MCF 10A (cell line): ENCODE results near the gene FBXO7. TPM values are rescaled to one million over a fixed set of nuclear protein-coding genes. Genes with fewer than 3 reads are reported as not detected.

ENCODE experiments used
- BruUV-seq: library from RNA; stranded (reverse); fragments of 400-500 nt; replicated peaks from 2 replicates; lab custom pipeline; 2021; lab: Mats Ljungman, UMichigan
- CTCF ChIA-PET: fragments of 300-600 bp; sonication (Branson Sonifier 250); formaldehyde crosslinking; extraction: SDS; loops from one replicate; lab custom pipeline; 2021; ENCODE audit warnings: antibody characterized with exemption, inconsistent platforms; lab: Yijun Ruan, JAX
- POLR2A ChIA-PET: fragments of 300-600, 350-650 bp; sonication (Branson Sonifier 250); formaldehyde crosslinking; extraction: SDS; loops from one replicate; lab custom pipeline; 2020; ENCODE audit warnings: antibody characterized with exemption, inconsistent platforms; lab: Yijun Ruan, JAX
- DNase-seq: peaks from one replicate; pipeline ENCODE4 v3.0.0-alpha.2; 2018; ENCODE audit not compliant: unreplicated experiment
- H3K27ac Mint-ChIP-seq: one replicate; pipeline ENCODE4 v1.8.0; 2022; ENCODE audit warnings: mild to moderate bottlenecking, low read depth, mixed read lengths; ENCODE audit not compliant: unreplicated experiment
- H3K27me3 Mint-ChIP-seq: one replicate; pipeline ENCODE4 v1.8.0; 2022; ENCODE audit warnings: mixed read lengths; ENCODE audit not compliant: insufficient read depth, unreplicated experiment
- H3K36me3 Mint-ChIP-seq: one replicate; pipeline ENCODE4 v1.8.0; 2022; ENCODE audit warnings: mild to moderate bottlenecking, moderate library complexity, mixed read lengths; ENCODE audit not compliant: insufficient read depth, unreplicated experiment
- H3K4me1 Mint-ChIP-seq: one replicate; pipeline ENCODE4 v1.8.0; 2022; ENCODE audit warnings: mixed read lengths; ENCODE audit not compliant: insufficient read depth, unreplicated experiment
- H3K4me3 Mint-ChIP-seq: one replicate; pipeline ENCODE4 v1.8.0; 2022; ENCODE audit warnings: mild to moderate bottlenecking, moderate library complexity, mixed read lengths; ENCODE audit not compliant: unreplicated experiment
- H3K9me3 Mint-ChIP-seq: one replicate; pipeline ENCODE4 v1.8.0; 2022; ENCODE audit warnings: mixed read lengths; ENCODE audit not compliant: unreplicated experiment
- CTCF ChIP-seq: fragments of 200-600 bp; IDR thresholded peaks from one replicate; pipeline ENCODE4 v1.8.0; 2022; ENCODE audit warnings: antibody characterized with exemption, mild to moderate bottlenecking; ENCODE audit not compliant: unreplicated experiment
- intact Hi-C: fragments of 100-400 bp; cut with micrococcal nuclease; formaldehyde crosslinking; loops from 2 replicates; pipeline ENCODE4 v1.14.1; 2022
- total RNA-seq: library from RNA; stranded (reverse); gene quantifications from 2 replicates; pipeline ENCODE4 v1.2.3, GENCODE V29; 2022

Gene FBXO7
- total RNA-seq, 1 experiment from 2014 or later, result 76.9 TPM

GRCh38 chr22:32535531-32536190 lies 61.0 kb downstream of the FBXO7 start:
- CTCF ChIA-PET, result interaction anchor here (0.7 to 1.7 kb wide), 3 partner anchors 114 to 465 kb away, joined by 4 to 7 read pairs (median 4); no protein-coding TSS in a partner anchor

GRCh38 chr22:32536352-32536751 lies 61.7 kb downstream of the FBXO7 start:
- Mint-ChIP-seq H3K4me3 (no peak overlapping the region), H3K36me3 (no peaks in the 10 kb centered on the region), H3K9me3 (peaks cover 9% of the 10 kb centered on the region), H3K4me1 (peaks cover 32% of the 10 kb centered on the region), H3K27me3 (no peaks in the 10 kb centered on the region), H3K27ac (no peak overlapping the region)
- no peak for TF ChIP-seq CTCF
- DNase-seq, result no peak
- no TSS peak for BruUV-seq
- ChIA-PET POLR2A (no interaction called here), CTCF (interaction anchor here (1.2 kb wide), 2 partner anchors 261 to 450 kb away, joined by 3 to 4 read pairs; no protein-coding TSS in a partner anchor)
- intact Hi-C loops, result no loop called here

More at GRCh38 chr22:32535531-32536190, 61.0 kb downstream of the FBXO7 start:
- intact Hi-C loops, result no loop called here
- Mint-ChIP-seq H3K27me3 (no peaks in the 10 kb centered on the region), H3K4me3 (no peak overlapping the region), H3K36me3 (no peaks in the 10 kb centered on the region), H3K9me3 (peaks cover 9% of the 10 kb centered on the region), H3K27ac (no peak overlapping the region), H3K4me1 (peaks cover 32% of the 10 kb centered on the region)
- no peak for TF ChIP-seq CTCF
- DNase-seq, result no peak
- POLR2A ChIA-PET, result no interaction called here
- no TSS peak for BruUV-seq

GRCh38 chr22:32538521-32538920 lies 63.9 kb downstream of the FBXO7 start:
- H3K36me3 Mint-ChIP-seq, result no peaks in the 10 kb centered on the region
- TF ChIP-seq CTCF, result no peak
- peaks cover 12% of the 10 kb centered on the region for H3K4me1 Mint-ChIP-seq
- POLR2A ChIA-PET, result no interaction called here
- no peaks in the 10 kb centered on the region for H3K27me3 Mint-ChIP-seq
- intact Hi-C loops, result no loop called here
- no peak overlapping the region for H3K4me3 Mint-ChIP-seq
- DNase-seq, result no peak
- H3K9me3 Mint-ChIP-seq, result peaks cover 9% of the 10 kb centered on the region
- CTCF ChIA-PET, result interaction anchor here (0.7 to 2.0 kb wide), 2 partner anchors 9 to 463 kb away, joined by 3 to 12 read pairs; no protein-coding TSS in a partner anchor
- H3K27ac Mint-ChIP-seq, result no peak overlapping the region
- BruUV-seq, result no TSS peak

- ChIA-PET CTCF (interaction anchor here (0.6 to 2.0 kb wide), 7 partner anchors 11 to 546 kb away, joined by 3 to 12 read pairs (median 3); no protein-coding TSS in a partner anchor), POLR2A (interaction anchor here (0.7 to 1.1 kb wide), 3 partner anchors 10 to 184 kb away, joined by 3 to 4 read pairs (median 3); no protein-coding TSS in a partner anchor)
- H3K27ac Mint-ChIP-seq, result no peak overlapping the region
- no peak for TF ChIP-seq CTCF
- intact Hi-C loops, result no loop called here
- H3K4me3 Mint-ChIP-seq, result no peak overlapping the region
- no TSS peak for BruUV-seq
- no peak for DNase-seq
- H3K9me3 Mint-ChIP-seq, result peaks cover 9% of the 10 kb centered on the region
- H3K36me3 Mint-ChIP-seq, result no peaks in the 10 kb centered on the region
- peaks cover 6% of the 10 kb centered on the region for H3K4me1 Mint-ChIP-seq
- no peaks in the 10 kb centered on the region for H3K27me3 Mint-ChIP-seq
Measured at GRCh38 chr22:32539631-32540421, 65.2 kb downstream of the FBXO7 start.
